Adrenal gland (tissue), 19 donors: ENCODE results near the gene CHST2. TPM values are rescaled to one million over a fixed set of nuclear protein-coding genes. Genes with fewer than 3 reads are reported as not detected.
"Not testable (repeated sequence)": the region's sequence is repeated elsewhere in the genome, so short reads cannot be mapped to it uniquely, and the experiment has no call there.

Source experiments
- DNase-seq, 7 donors: peaks; one replicate each; pipeline ENCODE4 v3.0.0-alpha.2; 2019 to 2020
- H3K27ac ChIP-seq, 5 donors: fragments of 200-600 bp; sonication (generic) in 4 of 5; 1 replicate in 3 of 5; 2 replicates in 2 of 5; pipeline versions ENCODE4 v1.5.1 to v1.8.0; 2016 to 2020; ENCODE audit warnings: mild to moderate bottlenecking in 1 of 5
- H3K27me3 ChIP-seq: fragments of 200-600 bp; 2 replicates; pipeline ENCODE4 v1.8.0; 2021
- H3K36me3 ChIP-seq, 2 donors: fragments of 200-600 bp; replicated peaks in 1 of 2; 1 replicate in 1 of 2; 2 replicates in 1 of 2; pipeline versions ENCODE4 v1.5.1 to v1.8.0; 2018 to 2022
- H3K4me1 ChIP-seq, 2 donors: fragments of 200-600 bp; replicated peaks in 1 of 2; 1 replicate in 1 of 2; 2 replicates in 1 of 2; pipeline versions ENCODE4 v1.5.1 to v1.8.0; 2018 to 2021
- H3K4me3 ChIP-seq, 4 donors: fragments of 200-600 bp; sonication (generic) in 3 of 4; one replicate each; pipeline ENCODE4 v1.5.1; 2016 to 2018
- H3K9me3 ChIP-seq, 3 donors: fragments of 200-600 bp; sonication (generic) in 1 of 3; replicated peaks in 1 of 3; 1 replicate in 2 of 3; 2 replicates in 1 of 3; pipeline versions ENCODE4 v1.5.1 to v1.8.0; 2016 to 2021
- POLR2A ChIP-seq, 2 donors: fragments of 450-650 bp; IDR thresholded peaks; one replicate each; pipeline ENCODE4 v1.6.1; 2017; ENCODE audit warnings: antibody characterized with exemption in 2 of 2, mild to moderate bottlenecking in 2 of 2, moderate library complexity in 1 of 2
- WGBS, 4 donors: extraction: QIAGEN DNeasy Blood & Tissue Kit in 2 of 4; methylation state at CpG; one replicate each; pipeline versions ENCODE4 v1.1.5 to v1.1.7; 2013 to 2017; 5-methylcytosine and 5-hydroxymethylcytosine counted together
- intact Hi-C, 2 donors: fragments of 100-400 bp; cut with DNase I; formaldehyde crosslinking; loops; one replicate each; pipeline versions ENCODE4 v1.14.1 to v1.15.0; 2022 to 2023
- long read RNA-seq, 10 donors: library from polyadenylated mRNA in 3 of 10; unstranded in 2 of 10; stranded (forward) in 1 of 10; transcript quantifications; one replicate each; pipeline ENCODE4 v2.0.0 and lab custom pipeline, GENCODE V29; 2021 to 2026
- polyA plus RNA-seq, 3 donors: library from polyadenylated mRNA; stranded (reverse); fragments of 200-250 nt in 2 of 3; fragments of 350-450 nt in 1 of 3; fragmentation: Illumina TruSeq in 1 of 3; extraction: RNeasy Lipid Tissue Mini Kit (QIAGEN cat#74804) in 1 of 3; gene quantifications; one replicate each; pipeline ENCODE4 v1.2.3, GENCODE V29; 2013 to 2014
- total RNA-seq, 9 donors: library from RNA; depleted of rRNA in 4 of 9; stranded (reverse); fragments of >200 nt in 4 of 9; fragments of 120-200 nt in 1 of 9; fragmentation: NEBNext Ultra II Directional in 1 of 9; extraction: Animal tissue kit (Norgen Biotek cat#: 25700) in 1 of 9; gene quantifications; one replicate each; pipeline versions ENCODE4 v1.1.0 to v1.2.4, GENCODE V29; 2013 to 2023
- TF ChIP-seq, protein P1 (sequence below), 6 experiments: fragments of 450-650 bp in 4 of 6; fragments of 200-600 bp in 2 of 6; sonication (generic) in 1 of 6; IDR thresholded peaks; 1 replicate in 5 of 6; 2 replicates in 1 of 6; pipeline versions ENCODE4 v1.5.1 to v1.8.0; 2016 to 2021; ENCODE audit warnings: antibody characterized with exemption in 6 of 6, mild to moderate bottlenecking in 2 of 6, moderate library complexity in 1 of 6
- donor health status: healthy with polysubstance abuse.
- donor health status: Bipolar disorder and iron deficiency.
- donor health status: DM: yes; HTN: yes; CAD: no.
- donor health status: DM: no; HTN: no; CAD: no.
- donor health status: DM: no; HTN: no; CAD: no.
- donor health status: DM: yes; HTN: yes; CAD: no.

CHST2 gene, protein sequence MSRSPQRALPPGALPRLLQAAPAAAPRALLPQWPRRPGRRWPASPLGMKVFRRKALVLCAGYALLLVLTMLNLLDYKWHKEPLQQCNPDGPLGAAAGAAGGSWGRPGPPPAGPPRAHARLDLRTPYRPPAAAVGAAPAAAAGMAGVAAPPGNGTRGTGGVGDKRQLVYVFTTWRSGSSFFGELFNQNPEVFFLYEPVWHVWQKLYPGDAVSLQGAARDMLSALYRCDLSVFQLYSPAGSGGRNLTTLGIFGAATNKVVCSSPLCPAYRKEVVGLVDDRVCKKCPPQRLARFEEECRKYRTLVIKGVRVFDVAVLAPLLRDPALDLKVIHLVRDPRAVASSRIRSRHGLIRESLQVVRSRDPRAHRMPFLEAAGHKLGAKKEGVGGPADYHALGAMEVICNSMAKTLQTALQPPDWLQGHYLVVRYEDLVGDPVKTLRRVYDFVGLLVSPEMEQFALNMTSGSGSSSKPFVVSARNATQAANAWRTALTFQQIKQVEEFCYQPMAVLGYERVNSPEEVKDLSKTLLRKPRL
- total RNA-seq (10 to 100 TPM in 3 of 9 donors, 1 to 10 TPM in 6; 2.7 to 11.4 (median 3.9) TPM), polyA plus RNA-seq (1 to 10 TPM; 1.9 to 2.8 (median 2.2) TPM)
- long read RNA-seq, donor 1, full-length matches to known transcripts = 2 of 2 reads
- long read RNA-seq, donor 1, partial matches to known transcripts = 0 of 2 reads
- long read RNA-seq, donor 1, other reads (novel, unspliced or antisense) = 0 of 2 reads
- long read RNA-seq, donor 2, full-length matches to known transcripts = 3 of 3 reads
- long read RNA-seq, donor 2, partial matches to known transcripts = 0 of 3 reads
- long read RNA-seq, donor 2, other reads (novel, unspliced or antisense) = 0 of 3 reads
- long read RNA-seq, donor 3, full-length matches to known transcripts = 2 of 2 reads
- long read RNA-seq, donor 3, partial matches to known transcripts = 0 of 2 reads
- long read RNA-seq, donor 3, other reads (novel, unspliced or antisense) = 0 of 2 reads
- long read RNA-seq, donor 4 = 0 reads
- long read RNA-seq, donor 5, full-length matches to known transcripts = 7 of 9 reads
- long read RNA-seq, donor 5, partial matches to known transcripts = 0 of 9 reads
- long read RNA-seq, donor 5, other reads (novel, unspliced or antisense) = 2 of 9 reads
- long read RNA-seq, donor 6 = 0 reads
- long read RNA-seq, donor 7 = 0 reads
- long read RNA-seq, donor 8, full-length matches to known transcripts = 7 of 13 reads
- long read RNA-seq, donor 8, partial matches to known transcripts = 6 of 13 reads
- long read RNA-seq, donor 8, other reads (novel, unspliced or antisense) = 0 of 13 reads
- long read RNA-seq, donor 9, full-length matches to known transcripts = 2 of 2 reads
- long read RNA-seq, donor 9, partial matches to known transcripts = 0 of 2 reads
- long read RNA-seq, donor 9, other reads (novel, unspliced or antisense) = 0 of 2 reads
- long read RNA-seq, donor 10, full-length matches to known transcripts = 1 of 1 reads
- long read RNA-seq, donor 10, partial matches to known transcripts = 0 of 1 reads
- long read RNA-seq, donor 10, other reads (novel, unspliced or antisense) = 0 of 1 reads

- Histone ChIP-seq H3K4me3 (peak within 1 kb of the TSS in 3 of 4 donors; percentile 33 to 59 (median 36)), H3K36me3 (no peaks in the 10 kb centered on the region), H3K27ac (peak within 1 kb of the TSS in 4 of 5 donors; percentile 3 to 81 (median 50)), H3K27me3 (peaks cover 17% of the 10 kb centered on the region), H3K4me1 (peaks cover 0 to 16% of the 10 kb centered on the region in 2 donors), H3K9me3 (no peaks in the 10 kb centered on the region)
- DNase-seq = peak; percentile 20 to 65 (median 43)
- intact Hi-C loops = no loop called here
- TF ChIP-seq POLR2A (IDR thresholded peaks at IDR 0.05) = no peak
- TF ChIP-seq, protein P1, sequence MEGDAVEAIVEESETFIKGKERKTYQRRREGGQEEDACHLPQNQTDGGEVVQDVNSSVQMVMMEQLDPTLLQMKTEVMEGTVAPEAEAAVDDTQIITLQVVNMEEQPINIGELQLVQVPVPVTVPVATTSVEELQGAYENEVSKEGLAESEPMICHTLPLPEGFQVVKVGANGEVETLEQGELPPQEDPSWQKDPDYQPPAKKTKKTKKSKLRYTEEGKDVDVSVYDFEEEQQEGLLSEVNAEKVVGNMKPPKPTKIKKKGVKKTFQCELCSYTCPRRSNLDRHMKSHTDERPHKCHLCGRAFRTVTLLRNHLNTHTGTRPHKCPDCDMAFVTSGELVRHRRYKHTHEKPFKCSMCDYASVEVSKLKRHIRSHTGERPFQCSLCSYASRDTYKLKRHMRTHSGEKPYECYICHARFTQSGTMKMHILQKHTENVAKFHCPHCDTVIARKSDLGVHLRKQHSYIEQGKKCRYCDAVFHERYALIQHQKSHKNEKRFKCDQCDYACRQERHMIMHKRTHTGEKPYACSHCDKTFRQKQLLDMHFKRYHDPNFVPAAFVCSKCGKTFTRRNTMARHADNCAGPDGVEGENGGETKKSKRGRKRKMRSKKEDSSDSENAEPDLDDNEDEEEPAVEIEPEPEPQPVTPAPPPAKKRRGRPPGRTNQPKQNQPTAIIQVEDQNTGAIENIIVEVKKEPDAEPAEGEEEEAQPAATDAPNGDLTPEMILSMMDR (IDR thresholded peaks at IDR 0.05) = no peak
- WGBS, 4 donors = 0 to 1% (median 0%) methylated on average over 2 to 102 of the region's 102 CpGs
These were observed at the start of gene CHST2 for GRCh38 chr3:143119009-143119914. Gene CHST2 (plus strand): TSS chr3:143119771. CDS start chr3:143120817, 1,046 bp downstream.

DNA sequence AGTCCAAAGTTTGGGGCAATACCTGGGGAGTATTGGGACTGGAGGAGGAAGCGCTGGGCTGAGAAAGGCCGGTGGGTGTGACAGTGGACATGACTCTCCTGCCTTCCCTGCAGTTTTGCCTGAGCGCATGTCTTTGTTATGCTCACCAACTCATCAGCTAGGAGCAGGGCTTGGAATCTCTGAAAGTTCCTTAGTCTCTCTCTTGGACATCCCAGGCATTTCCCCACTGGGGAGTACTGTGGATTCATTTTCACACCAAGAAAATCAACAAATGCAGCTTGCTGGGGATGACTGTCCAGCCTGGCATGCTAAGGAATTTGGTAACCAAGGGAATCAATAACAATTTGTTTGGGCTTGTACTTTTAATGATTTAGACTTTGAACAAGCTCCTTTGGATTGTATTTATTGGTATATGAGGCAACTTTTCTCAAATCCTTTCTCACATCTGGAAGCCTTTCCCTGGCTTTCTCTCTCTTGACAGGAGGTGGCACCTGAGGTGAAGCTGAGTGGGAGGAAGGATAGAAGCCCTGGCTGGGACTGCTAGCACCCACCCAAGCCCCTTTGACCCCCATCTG, 48.5 kb upstream of the CHST2 start:
- intact Hi-C loops = no loop called here
- no peaks in the 10 kb centered on the region for H3K36me3 ChIP-seq
- H3K27me3 ChIP-seq = no peaks in the 10 kb centered on the region
- TF ChIP-seq POLR2A (IDR thresholded peaks at IDR 0.05) = no peak
- TF ChIP-seq, protein P1 (IDR thresholded peaks at IDR 0.05) = no peak
- no peaks in the 10 kb centered on the region for H3K9me3 ChIP-seq
- H3K4me3 ChIP-seq = no peak overlapping the region
- DNase-seq = no peak
- H3K27ac ChIP-seq = no peak overlapping the region
- H3K4me1 ChIP-seq = no peaks in the 10 kb centered on the region
- 78 to 90% (median 82%) methylated on average over 3 of the region's 3 CpGs for WGBS, 4 donors

DNA sequence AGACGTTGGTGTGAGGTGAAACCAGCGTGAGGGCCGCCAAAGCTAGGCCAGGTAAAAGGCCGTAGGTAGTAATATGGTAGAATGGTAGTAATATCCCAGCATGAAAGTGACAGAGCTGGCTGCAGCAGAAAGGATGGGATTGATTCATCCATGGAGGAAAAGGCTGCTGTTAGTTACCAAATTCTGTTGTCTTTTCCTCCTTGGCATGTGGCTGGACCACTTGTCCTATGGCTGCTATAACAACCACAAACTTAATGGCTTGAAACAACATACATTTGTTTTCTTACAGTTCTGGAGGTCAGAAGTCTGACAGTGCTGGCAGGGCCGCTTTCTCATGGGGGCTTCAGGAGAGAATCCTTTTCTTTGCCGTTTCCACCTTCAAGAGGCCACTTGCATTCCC, 47.8 kb upstream of the CHST2 start:
- TF ChIP-seq POLR2A (IDR thresholded peaks at IDR 0.05) = no peak
- TF ChIP-seq, protein P1 (IDR thresholded peaks at IDR 0.05) = no peak

GRCh38 chr3:143072298-143073020, 47.1 kb upstream of the CHST2 start:
- DNase-seq, intact Hi-C loops: not testable (repeated sequence)
- WGBS, 4 donors = 89 to 93% (median 92%) methylated on average over 12 of the region's 12 CpGs

More for the DNA sequence above, 47.8 kb upstream of the CHST2 start:
- DNase-seq = no peak
- Histone ChIP-seq H3K4me3 (no peak overlapping the region), H3K27me3 (no peaks in the 10 kb centered on the region), H3K27ac (no peak overlapping the region), H3K36me3 (no peaks in the 10 kb centered on the region), H3K4me1 (no peaks in the 10 kb centered on the region), H3K9me3 (no peaks in the 10 kb centered on the region)
- 89 to 95% (median 92%) methylated on average over 6 of the region's 6 CpGs for WGBS, 4 donors
- intact Hi-C loops = no loop called here

DNA sequence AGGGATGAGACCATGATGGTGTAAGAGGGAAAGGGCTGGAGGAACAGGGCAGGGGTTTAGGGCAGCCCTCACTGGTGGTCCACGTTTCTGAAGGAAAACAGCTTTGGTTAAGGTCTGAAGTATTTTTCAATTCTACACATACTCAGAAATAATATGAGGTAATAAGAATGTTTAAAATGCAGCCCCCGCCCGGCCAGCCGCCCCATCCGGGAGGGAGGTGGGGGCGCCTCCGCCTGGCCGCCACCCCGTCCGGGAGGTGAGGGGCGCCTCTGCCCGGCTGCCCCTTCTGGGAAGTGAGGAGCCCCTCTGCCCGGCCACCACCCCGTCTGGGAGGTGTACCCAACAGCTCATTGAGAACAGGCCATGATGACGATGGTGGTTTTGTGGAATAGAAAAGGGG, 46.0 kb upstream of the CHST2 start:
- H3K36me3 ChIP-seq, H3K27me3 ChIP-seq, intact Hi-C loops, H3K4me1 ChIP-seq, DNase-seq, H3K27ac ChIP-seq, H3K9me3 ChIP-seq, H3K4me3 ChIP-seq: not testable (repeated sequence)
- WGBS, 4 donors = 50 to 90% (median 86%) methylated on average over 1 to 15 of the region's 15 CpGs

More at GRCh38 chr3:143072298-143073020, 47.1 kb upstream of the CHST2 start:
- H3K27me3 ChIP-seq, H3K27ac ChIP-seq, H3K36me3 ChIP-seq, H3K9me3 ChIP-seq, H3K4me3 ChIP-seq, H3K4me1 ChIP-seq: not testable (repeated sequence)
